NB4 (cell line): Measurements from ENCODE around the gene ADK.

ENCODE experiments used
- POLR2A ChIP-seq: IDR thresholded peaks from 2 replicates; pipeline ENCODE4 v1.6.1; 2011; ENCODE audit warnings: mild to moderate bottlenecking; ENCODE audit not compliant: insufficient read length; ENCODE audit errors: extremely low read depth
- TF ChIP-seq, protein P1 (sequence below): IDR thresholded peaks from one replicate; pipeline ENCODE4 v1.5.1; 2012; ENCODE audit warnings: low read depth, low read length

DNA sequence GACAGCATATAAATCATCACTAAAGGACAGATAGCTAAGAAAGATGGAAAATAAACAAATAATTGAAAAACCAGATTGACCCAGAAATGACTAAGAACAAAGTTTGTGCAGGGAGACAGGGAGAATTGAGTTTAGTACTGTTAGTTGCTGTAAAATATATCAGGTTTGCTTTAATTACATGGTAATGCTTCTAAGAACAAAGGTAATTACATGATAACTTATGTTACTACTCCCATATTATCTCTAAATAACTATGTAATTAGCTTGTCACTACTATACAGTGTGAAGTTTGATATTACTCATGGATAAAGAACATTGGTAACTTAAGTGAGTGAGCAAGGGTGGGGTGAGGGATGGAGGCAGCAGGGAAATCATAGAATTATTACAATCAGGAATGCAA, 540.1 kb downstream of the ADK start:
- TF ChIP-seq, protein P1, sequence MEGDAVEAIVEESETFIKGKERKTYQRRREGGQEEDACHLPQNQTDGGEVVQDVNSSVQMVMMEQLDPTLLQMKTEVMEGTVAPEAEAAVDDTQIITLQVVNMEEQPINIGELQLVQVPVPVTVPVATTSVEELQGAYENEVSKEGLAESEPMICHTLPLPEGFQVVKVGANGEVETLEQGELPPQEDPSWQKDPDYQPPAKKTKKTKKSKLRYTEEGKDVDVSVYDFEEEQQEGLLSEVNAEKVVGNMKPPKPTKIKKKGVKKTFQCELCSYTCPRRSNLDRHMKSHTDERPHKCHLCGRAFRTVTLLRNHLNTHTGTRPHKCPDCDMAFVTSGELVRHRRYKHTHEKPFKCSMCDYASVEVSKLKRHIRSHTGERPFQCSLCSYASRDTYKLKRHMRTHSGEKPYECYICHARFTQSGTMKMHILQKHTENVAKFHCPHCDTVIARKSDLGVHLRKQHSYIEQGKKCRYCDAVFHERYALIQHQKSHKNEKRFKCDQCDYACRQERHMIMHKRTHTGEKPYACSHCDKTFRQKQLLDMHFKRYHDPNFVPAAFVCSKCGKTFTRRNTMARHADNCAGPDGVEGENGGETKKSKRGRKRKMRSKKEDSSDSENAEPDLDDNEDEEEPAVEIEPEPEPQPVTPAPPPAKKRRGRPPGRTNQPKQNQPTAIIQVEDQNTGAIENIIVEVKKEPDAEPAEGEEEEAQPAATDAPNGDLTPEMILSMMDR = no peak
- no peak for TF ChIP-seq POLR2A
